Psoas muscle (tissue), 8 donors: ENCODE results near the gene HLF. TPM values are rescaled to one million over a fixed set of nuclear protein-coding genes. Genes with fewer than 3 reads are reported as not detected.

ENCODE experiments used
- ATAC-seq, 4 donors: fragments of 200-7000 bp; cut with Tn5 transposase; one replicate each; pipeline ENCODE4 v1.9.1; 2020; ENCODE audit warnings: moderate library complexity in 3 of 4, mild to moderate bottlenecking in 2 of 4
- DNase-seq, 2 donors: peaks; one replicate each; pipeline ENCODE4 v3.0.0-alpha.2; 2020
- H3K27ac ChIP-seq: fragments of 200-600 bp; one replicate; pipeline ENCODE4 v1.8.0; 2022
- H3K27me3 ChIP-seq, 3 donors: fragments of 200-600 bp in 1 of 3; one replicate each; pipeline versions ENCODE4 v1.6.1 to v1.8.0; 2013 to 2022; ENCODE audit warnings: low read length in 2 of 3, mild to moderate bottlenecking in 2 of 3, moderate library complexity in 1 of 3; ENCODE audit not compliant: insufficient read depth in 3 of 3
- H3K36me3 ChIP-seq, 2 donors: fragments of 200-600 bp in 1 of 2; one replicate each; pipeline versions ENCODE4 v1.6.1 to v1.8.0; 2013 to 2022; ENCODE audit warnings: low read depth in 1 of 2, mild to moderate bottlenecking in 1 of 2, moderate library complexity in 1 of 2; ENCODE audit not compliant: insufficient read depth in 1 of 2
- H3K4me1 ChIP-seq: fragments of 200-600 bp; one replicate; pipeline ENCODE4 v1.8.0; 2022
- H3K4me3 ChIP-seq: fragments of 200-600 bp; one replicate; pipeline ENCODE4 v1.8.0; 2022; ENCODE audit warnings: mild to moderate bottlenecking
- H3K9me3 ChIP-seq: fragments of 200-600 bp; one replicate; pipeline ENCODE4 v1.8.0; 2022
- CTCF ChIP-seq: fragments of 200-600 bp; IDR thresholded peaks from one replicate; pipeline ENCODE4 v1.8.0; 2022; ENCODE audit warnings: antibody characterized with exemption
- WGBS, 3 donors: extraction: QIAGEN DNeasy Blood & Tissue Kit; methylation state at CpG; one replicate each; pipeline versions ENCODE4 v1.1.6 to v1.1.7; 2013; 5-methylcytosine and 5-hydroxymethylcytosine counted together
- intact Hi-C, 2 donors: fragments of 100-400 bp; cut with DNase I; formaldehyde crosslinking; loops; one replicate each; pipeline versions ENCODE4 v1.11.0 to v1.14.2; 2022
- polyA plus RNA-seq, 3 donors: library from polyadenylated mRNA; stranded (reverse); fragments of 200-250 nt; gene quantifications; one replicate each; pipeline ENCODE4 v1.2.3, GENCODE V29; 2013
- total RNA-seq, 4 donors: library from RNA; stranded (reverse); fragmentation: NEBNext Ultra II Directional in 2 of 4; extraction: Animal tissue kit (Norgen Biotek cat#: 25700) in 2 of 4; gene quantifications; one replicate each; pipeline versions ENCODE4 v1.2.1 to v1.2.4, GENCODE V29; 2021 to 2023
- donor health status: healthy with polysubstance abuse.
- donor health status: DM: no; HTN: no; CAD: no; lungs with moderate emphysema.
- donor health status: Bipolar disorder and iron deficiency.
- donor health status: healthy.
- donor health status: DM: yes; HTN: yes; CAD: no.
- donor health status: DM: no; HTN: no; CAD: no.
- donor health status: DM: no; HTN: no; CAD: no.
- donor health status: DM: yes; HTN: yes; CAD: no.

The HLF gene
- total and polyA plus RNA-seq, 7 donors = 0.59 to 5.0 (median 3.7) TPM

- no peak for DNase-seq
- no peaks in the 10 kb centered on the region for H3K9me3 ChIP-seq
- WGBS, 3 donors = 69 to 89% (median 73%) methylated on average over 9 of the region's 9 CpGs
- no peak for TF ChIP-seq CTCF
- peak overlapping the region; percentile 36 for H3K27ac ChIP-seq
- H3K27me3 ChIP-seq = no peaks in the 10 kb centered on the region
- H3K36me3 ChIP-seq = no peaks in the 10 kb centered on the region
- intact Hi-C loops = no loop called here
- peaks cover 36% of the 10 kb centered on the region for H3K4me1 ChIP-seq
- H3K4me3 ChIP-seq = no peak overlapping the region
- ATAC-seq = no peak
These were observed 18.7 kb downstream of the HLF start for GRCh38 chr17:55283256-55283965.

- TF ChIP-seq CTCF = no peak
- intact Hi-C loops = no loop called here
- WGBS, 3 donors = 84 to 92% (median 89%) methylated on average over 7 of the region's 7 CpGs
- no peak overlapping the region for H3K4me3 ChIP-seq
- peak overlapping the region; percentile 67 for H3K27ac ChIP-seq
- H3K36me3 ChIP-seq = no peaks in the 10 kb centered on the region
- H3K9me3 ChIP-seq = no peaks in the 10 kb centered on the region
- peaks cover 36% of the 10 kb centered on the region for H3K4me1 ChIP-seq
- no peak for ATAC-seq
- no peak for DNase-seq
- no peaks in the 10 kb centered on the region for H3K27me3 ChIP-seq
These were observed 19.5 kb downstream of the HLF start for GRCh38 chr17:55284001-55284884.

GRCh38 chr17:55284944-55285339, 20.2 kb downstream of the HLF start:
- intact Hi-C loops = no loop called here
- H3K4me1 ChIP-seq = peaks cover 36% of the 10 kb centered on the region

More at GRCh38 chr17:55284944-55285339, 20.2 kb downstream of the HLF start:
- ATAC-seq (peak; percentile 14 to 51 (median 38)), DNase-seq (no peak)
- H3K27ac ChIP-seq = peak overlapping the region; percentile 67
- no peaks in the 10 kb centered on the region for H3K27me3 ChIP-seq
- TF ChIP-seq CTCF = no peak
- H3K36me3 ChIP-seq = no peaks in the 10 kb centered on the region
- peak overlapping the region; percentile 20 for H3K4me3 ChIP-seq
- H3K9me3 ChIP-seq = no peaks in the 10 kb centered on the region
- 26 to 41% (median 34%) methylated on average over 2 of the region's 2 CpGs for WGBS, 3 donors
